GM18951 (cell line): ENCODE data around the gene EPN1.

Experiments used
- POLR2A ChIP-seq: IDR thresholded peaks from 4 replicates; pipeline ENCODE4 v1.6.1; 2011; ENCODE audit warnings: mild to moderate bottlenecking; ENCODE audit not compliant: insufficient read length, insufficient read depth; ENCODE audit errors: extremely low read depth
- in situ Hi-C: fragments of 300-500 bp; cut with MboI; formaldehyde crosslinking; loops from one replicate; pipeline ENCODE4 v1.12.0; 2022; ENCODE audit warnings: low sequenced_read_pairs, mixed read lengths, inconsistent platforms; ENCODE audit not compliant: unreplicated experiment

The EPN1 gene

GRCh38 chr19:55659822-55660221 is 15.2 kb upstream of the EPN1 start:
- in situ Hi-C loops: no loop called here
- TF ChIP-seq POLR2A: no peak

GRCh38 chr19:55660404-55660803 is 14.6 kb upstream of the EPN1 start:
- in situ Hi-C loops: no loop called here
- no peak for TF ChIP-seq POLR2A

- in situ Hi-C loops: no loop called here
- no peak for TF ChIP-seq POLR2A
These were observed 14.0 kb upstream of the EPN1 start for GRCh38 chr19:55660991-55661390.

DNA sequence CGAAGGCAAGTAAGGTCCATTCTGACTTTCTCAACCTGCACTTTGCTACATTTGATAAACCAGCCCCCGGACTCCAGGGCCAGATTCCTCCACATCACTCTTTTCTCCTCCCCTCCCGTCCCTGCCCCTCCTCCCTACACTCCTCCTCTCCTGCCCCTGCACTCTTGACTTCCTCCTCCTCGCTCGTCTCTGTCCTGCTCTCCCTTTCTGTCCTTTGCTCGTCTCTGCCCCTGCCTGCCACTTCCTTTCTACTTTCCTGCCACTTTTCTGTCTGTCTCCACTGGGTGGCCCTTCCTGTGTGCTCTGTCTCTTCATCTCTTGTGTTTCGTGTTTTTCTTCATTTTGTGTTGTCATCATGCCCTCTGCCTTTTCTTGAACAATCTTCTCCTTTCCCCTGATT is 13.2 kb upstream of the EPN1 start:
- in situ Hi-C loops: no loop called here
- no peak for TF ChIP-seq POLR2A

DNA sequence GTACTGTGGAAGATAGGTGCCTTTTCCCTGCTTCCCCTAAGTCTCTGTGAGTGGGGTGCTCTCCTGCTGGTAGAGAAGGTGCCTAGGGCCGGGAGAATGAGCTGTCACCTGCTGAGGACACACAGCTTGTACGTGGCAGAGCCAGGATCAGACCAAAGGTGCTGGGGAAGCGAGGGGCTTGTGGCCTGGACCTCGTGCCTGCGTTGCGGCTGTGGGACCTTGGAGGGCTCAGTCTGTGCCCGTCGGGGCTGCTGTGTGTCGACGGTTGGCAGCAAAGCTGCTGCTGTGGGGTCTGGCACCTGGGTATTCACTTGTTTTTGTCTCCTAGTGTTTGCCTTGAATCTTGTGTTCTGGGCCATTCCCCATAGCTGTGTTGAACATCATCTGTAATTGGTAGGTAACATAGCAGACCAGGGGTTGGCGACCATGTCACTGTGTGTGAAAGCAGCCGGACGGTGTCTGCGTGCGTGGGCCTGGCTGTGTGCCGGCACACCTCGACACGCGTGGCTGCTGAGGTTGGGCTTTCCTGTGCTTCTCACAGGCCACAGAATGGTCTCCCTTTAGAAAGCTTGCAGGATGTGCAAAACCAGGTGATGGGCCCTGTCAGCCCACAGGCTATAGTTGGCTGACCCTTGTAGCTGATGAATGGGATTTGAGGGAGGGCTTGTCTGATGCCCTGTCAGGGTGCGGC is 11.0 kb upstream of the EPN1 start:
- in situ Hi-C loops: no loop called here
- TF ChIP-seq POLR2A: no peak

DNA sequence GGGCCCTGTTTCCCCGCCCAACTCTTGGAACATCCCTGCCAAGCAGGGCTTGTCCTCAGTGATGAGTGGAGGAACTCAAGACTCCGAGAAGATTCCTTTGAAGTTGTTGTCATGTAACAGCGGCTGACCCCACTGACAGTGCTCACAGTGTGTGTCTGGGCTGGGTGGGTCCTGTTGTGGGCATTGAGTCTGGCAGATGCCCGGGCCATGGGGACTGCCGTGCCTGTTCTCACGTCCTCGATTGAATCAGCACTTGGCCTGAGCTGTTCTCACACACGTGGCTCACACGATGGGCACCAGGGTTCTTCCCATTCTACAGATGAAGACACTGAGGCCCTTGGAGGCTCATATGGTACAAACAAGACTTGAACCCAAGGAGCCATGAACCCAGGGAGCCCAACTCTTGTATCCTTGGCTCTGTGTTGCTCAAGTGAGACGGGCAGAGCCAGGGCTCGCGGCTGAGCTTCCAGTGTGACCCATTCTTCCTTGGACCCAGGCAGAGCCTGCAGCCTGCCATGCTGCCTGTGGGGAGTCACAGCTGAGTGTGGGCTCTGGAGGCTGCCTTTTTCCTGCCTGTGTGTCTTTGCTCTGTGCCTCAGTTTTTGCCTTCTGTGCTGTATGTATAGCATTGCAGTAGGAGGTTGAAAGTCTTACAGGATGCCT is 8.6 kb upstream of the EPN1 start:
- in situ Hi-C loops: no loop called here
- no peak for TF ChIP-seq POLR2A

DNA sequence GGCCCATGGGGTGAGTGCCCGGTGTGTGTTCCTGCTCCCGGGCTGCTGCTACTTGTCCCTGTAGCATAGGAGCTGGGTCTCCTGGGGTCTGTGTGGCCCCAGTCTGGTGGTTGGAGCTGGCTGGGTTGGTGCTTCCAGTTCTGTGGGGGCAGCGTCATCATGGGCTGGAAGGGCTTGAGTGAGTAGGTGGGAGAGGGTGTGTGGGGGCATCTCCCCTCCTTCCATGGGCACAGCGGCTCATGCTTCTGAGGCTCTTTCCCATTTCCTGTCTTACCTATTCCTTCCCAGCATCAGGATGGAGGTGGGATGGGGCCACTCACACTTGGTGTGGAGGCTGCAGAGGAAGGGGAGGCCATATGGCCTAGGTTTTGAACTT is 8.0 kb upstream of the EPN1 start:
- in situ Hi-C loops: no loop called here
- TF ChIP-seq POLR2A: no peak

- no peak for TF ChIP-seq POLR2A
- in situ Hi-C loops: no loop called here
These were observed 7.5 kb upstream of the EPN1 start for GRCh38 chr19:55667511-55667910.

GRCh38 chr19:55667958-55668357 is 7.1 kb upstream of the EPN1 start:
- TF ChIP-seq POLR2A: no peak
- in situ Hi-C loops: no loop called here

GRCh38 chr19:55668603-55669348 is 6.2 kb upstream of the EPN1 start:
- TF ChIP-seq POLR2A: no peak
- in situ Hi-C loops: no loop called here

DNA sequence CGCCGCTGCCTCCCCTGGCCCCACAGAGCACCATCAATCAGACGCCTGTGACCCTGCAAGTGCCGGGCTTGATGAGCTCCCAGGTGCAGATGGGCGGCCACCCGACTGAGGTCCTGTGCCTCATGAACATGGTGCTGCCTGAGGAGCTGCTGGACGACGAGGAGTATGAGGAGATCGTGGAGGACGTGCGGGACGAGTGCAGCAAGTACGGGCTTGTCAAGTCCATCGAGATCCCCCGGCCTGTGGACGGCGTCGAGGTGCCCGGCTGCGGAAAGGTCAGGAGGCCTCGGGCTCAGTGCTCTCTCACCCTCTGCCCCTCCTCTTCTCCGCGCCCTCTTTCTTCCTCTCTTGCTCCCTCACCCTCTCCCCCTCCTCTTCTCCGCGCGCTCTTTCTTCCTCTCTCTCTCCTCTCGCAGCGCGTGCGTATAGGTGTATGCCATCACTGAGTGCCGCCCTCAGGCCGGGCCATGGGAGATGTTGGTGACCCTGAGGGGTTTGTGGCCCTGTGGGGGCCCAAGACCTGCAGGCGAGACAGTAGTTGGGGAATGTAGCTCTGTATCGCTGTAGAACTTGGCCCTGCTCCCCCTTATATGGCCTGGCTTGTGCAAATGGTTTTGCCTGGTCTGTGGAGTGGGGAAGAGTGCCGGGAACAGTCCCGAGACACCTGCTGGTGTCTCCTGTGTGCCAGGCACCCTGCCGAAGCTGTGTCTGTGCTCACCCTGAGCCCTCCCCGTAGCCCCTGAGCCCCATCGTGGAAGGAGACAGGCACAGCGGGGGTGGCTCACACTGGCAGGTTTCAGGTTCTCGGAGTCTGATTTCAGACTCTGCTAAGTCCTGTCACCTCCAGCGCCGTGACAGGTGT is 5.4 kb upstream of the EPN1 start:
- in situ Hi-C loops: no loop called here
- TF ChIP-seq POLR2A: no peak

GRCh38 chr19:55670280-55671053 is 4.6 kb upstream of the EPN1 start:
- TF ChIP-seq POLR2A: no peak
- in situ Hi-C loops: no loop called here
